CD14-positive monocyte (primary cell): ENCODE measurements around the gene COA5. TPM values are rescaled to one million over a fixed set of nuclear protein-coding genes. Genes with fewer than 3 reads are reported as not detected.

Source experiments
- DNase-seq, 3 donors: peaks; one replicate each; pipeline ENCODE4 v3.0.0-alpha.2; 2011 to 2022
- H2AFZ ChIP-seq: 2 replicates; pipeline ENCODE4 v1.6.0; 2012; ENCODE audit warnings: mild to moderate bottlenecking, low read depth, low read length, inconsistent platforms; ENCODE audit not compliant: insufficient read depth, poor library complexity, severe bottlenecking
- H3K27ac ChIP-seq, 2 donors: 1 replicate in 1 of 2; 2 replicates in 1 of 2; pipeline ENCODE4 v1.5.1; 2012 to 2013; ENCODE audit warnings: low read length in 2 of 2, control low read depth in 1 of 2, inconsistent platforms in 1 of 2, low read depth in 1 of 2, mild to moderate bottlenecking in 1 of 2
- H3K27me3 ChIP-seq, 2 donors: one replicate each; pipeline versions ENCODE4 v1.6.0 to v1.6.1; 2011 to 2013; ENCODE audit warnings: low read length in 2 of 2; ENCODE audit not compliant: control insufficient read depth in 2 of 2, insufficient read depth in 2 of 2
- H3K36me3 ChIP-seq, 2 donors: replicated peaks in 1 of 2; 1 replicate in 1 of 2; 2 replicates in 1 of 2; pipeline versions ENCODE4 v1.5.1 to v1.6.1; 2012 to 2013; ENCODE audit warnings: low read length in 2 of 2, control low read depth in 1 of 2, inconsistent platforms in 1 of 2, mild to moderate bottlenecking in 1 of 2; ENCODE audit not compliant: insufficient read depth in 2 of 2, control insufficient read depth in 1 of 2
- H3K4me1 ChIP-seq, 2 donors: 1 replicate in 1 of 2; 2 replicates in 1 of 2; pipeline versions ENCODE4 v1.5.1 to v1.6.1; 2012 to 2013; ENCODE audit warnings: low read length in 2 of 2, control low read depth in 1 of 2, inconsistent platforms in 1 of 2, mild to moderate bottlenecking in 1 of 2, moderate library complexity in 1 of 2; ENCODE audit not compliant: insufficient read depth in 2 of 2, control insufficient read depth in 1 of 2
- H3K4me2 ChIP-seq: replicated peaks from 2 replicates; pipeline ENCODE3; 2012; ENCODE audit warnings: low read length, moderate library complexity, mild to moderate bottlenecking; ENCODE audit not compliant: poor library complexity, severe bottlenecking; ENCODE audit errors: extremely low read depth
- H3K4me3 ChIP-seq, 3 experiments: fragments of 200-600 bp in 1 of 3; sonication (generic) in 1 of 3; replicated peaks in 1 of 3; 1 replicate in 2 of 3; 2 replicates in 1 of 3; pipeline ENCODE4 v1.5.1; 2011 to 2013; ENCODE audit warnings: low read length in 3 of 3, mild to moderate bottlenecking in 3 of 3, control low read depth in 2 of 3, low read depth in 2 of 3, inconsistent platforms in 1 of 3, moderate library complexity in 1 of 3
- H3K79me2 ChIP-seq: 2 replicates; pipeline ENCODE4 v1.6.0; 2012; ENCODE audit warnings: mild to moderate bottlenecking, control low read depth, inconsistent platforms, low read length, moderate library complexity; ENCODE audit not compliant: insufficient read depth
- H3K9ac ChIP-seq: 2 replicates; pipeline ENCODE4 v1.6.0; 2017; ENCODE audit warnings: low read length, mild to moderate bottlenecking; ENCODE audit not compliant: insufficient read depth, poor library complexity, severe bottlenecking
- H3K9me3 ChIP-seq, 2 donors: replicated peaks in 1 of 2; 1 replicate in 1 of 2; 2 replicates in 1 of 2; pipeline versions ENCODE4 v1.5.1 to v1.6.1; 2012 to 2013; ENCODE audit warnings: low read length in 2 of 2, control low read depth in 1 of 2; ENCODE audit not compliant: control insufficient read depth in 1 of 2, insufficient read depth in 1 of 2
- H4K20me1 ChIP-seq: 2 replicates; pipeline ENCODE4 v1.6.0; 2012; ENCODE audit warnings: mild to moderate bottlenecking, low read length, control low read depth, moderate library complexity; ENCODE audit not compliant: insufficient read depth
- H3K27ac Mint-ChIP-seq, 7 donors: one replicate each; pipeline ENCODE4 v1.8.0; 2020; ENCODE audit warnings: mild to moderate bottlenecking in 7 of 7, mixed read lengths in 7 of 7, moderate library complexity in 6 of 7, inconsistent platforms in 2 of 7
- H3K27me3 Mint-ChIP-seq, 3 donors: one replicate each; pipeline ENCODE4 v1.8.0; 2021 to 2022; ENCODE audit warnings: low read depth in 3 of 3, mild to moderate bottlenecking in 3 of 3, mixed read lengths in 3 of 3, moderate library complexity in 3 of 3, inconsistent platforms in 1 of 3
- H3K36me3 Mint-ChIP-seq, 2 donors: one replicate each; pipeline ENCODE4 v1.8.0; 2020; ENCODE audit warnings: mixed read lengths in 2 of 2, inconsistent platforms in 1 of 2, mild to moderate bottlenecking in 1 of 2
- H3K4me1 Mint-ChIP-seq: one replicate; pipeline ENCODE4 v1.8.0; 2020; ENCODE audit warnings: mild to moderate bottlenecking, mixed read lengths
- H3K4me3 Mint-ChIP-seq, 2 donors: one replicate each; pipeline ENCODE4 v1.8.0; 2020; ENCODE audit warnings: mild to moderate bottlenecking in 2 of 2, mixed read lengths in 2 of 2, moderate library complexity in 1 of 2
- H3K9me3 Mint-ChIP-seq, 7 donors: one replicate each; pipeline ENCODE4 v1.8.0; 2020 to 2022; ENCODE audit warnings: mixed read lengths in 7 of 7, mild to moderate bottlenecking in 6 of 7, moderate library complexity in 6 of 7, inconsistent platforms in 2 of 7
- CTCF ChIP-seq: fragments of 200-600 bp; IDR thresholded peaks from one replicate; pipeline ENCODE4 v1.8.0; 2022; ENCODE audit warnings: antibody characterized with exemption, mild to moderate bottlenecking
- WGBS: methylation state at CpG from one replicate; pipeline ENCODE4 v1.1.5; 2013; ENCODE audit warnings: missing lambda C conversion rate; ENCODE audit not compliant: insufficient coverage; 5-methylcytosine and 5-hydroxymethylcytosine counted together
- intact Hi-C, 2 donors: fragments of 100-400 bp; cut with micrococcal nuclease; formaldehyde crosslinking; loops; one replicate each; pipeline versions ENCODE4 v1.15.0 to v1.15.1; 2023
- polyA plus RNA-seq, 3 donors: library from polyadenylated mRNA; depleted of rRNA in 1 of 3; unstranded in 2 of 3; stranded (reverse) in 1 of 3; fragments of 300-500 nt in 2 of 3; fragments of >200 nt in 1 of 3; fragmentation: Illumina TruSeq in 2 of 3; gene quantifications; 1 replicate in 2 of 3; 2 replicates in 1 of 3; pipeline ENCODE4 v1.2.3, GENCODE V29; 2012 to 2021

The COA5 gene
- polyA plus RNA-seq, 3 donors: 27.3 to 42.9 (median 39.0) TPM

GRCh38 chr2:98615481-98615880, 7.2 kb upstream of the COA5 start:
- Histone ChIP-seq H3K4me1 (peaks cover 3 to 4% of the 10 kb centered on the region in 2 donors), H3K4me3 (no peak overlapping the region), H3K27me3 (no peaks in the 10 kb centered on the region), H3K27ac (no peak overlapping the region), H4K20me1 (peaks cover 6% of the 10 kb centered on the region), H3K9me3 (no peaks in the 10 kb centered on the region), H3K36me3 (peaks cover 75 to 99% of the 10 kb centered on the region in 2 donors), H3K9ac (no peak overlapping the region), H2AFZ (no peak overlapping the region), H3K79me2 (peaks cover 1% of the 10 kb centered on the region), H3K4me2 (no peak overlapping the region)
- no peak for DNase-seq
- H3K4me1 Mint-ChIP-seq: peaks cover 8% of the 10 kb centered on the region
- H3K9me3 Mint-ChIP-seq: no peaks in the 10 kb centered on the region
- peaks cover 80 to 83% of the 10 kb centered on the region in 2 donors for H3K36me3 Mint-ChIP-seq
- H3K27me3 Mint-ChIP-seq: no peaks in the 10 kb centered on the region
- intact Hi-C loops: no loop called here
- no peak overlapping the region for H3K4me3 Mint-ChIP-seq
- peak overlapping the region in 2 of 7 donors; percentile 25 to 26 for H3K27ac Mint-ChIP-seq
- TF ChIP-seq CTCF: no peak
- 98% methylated on average over 5 of the region's 5 CpGs for WGBS

DNA sequence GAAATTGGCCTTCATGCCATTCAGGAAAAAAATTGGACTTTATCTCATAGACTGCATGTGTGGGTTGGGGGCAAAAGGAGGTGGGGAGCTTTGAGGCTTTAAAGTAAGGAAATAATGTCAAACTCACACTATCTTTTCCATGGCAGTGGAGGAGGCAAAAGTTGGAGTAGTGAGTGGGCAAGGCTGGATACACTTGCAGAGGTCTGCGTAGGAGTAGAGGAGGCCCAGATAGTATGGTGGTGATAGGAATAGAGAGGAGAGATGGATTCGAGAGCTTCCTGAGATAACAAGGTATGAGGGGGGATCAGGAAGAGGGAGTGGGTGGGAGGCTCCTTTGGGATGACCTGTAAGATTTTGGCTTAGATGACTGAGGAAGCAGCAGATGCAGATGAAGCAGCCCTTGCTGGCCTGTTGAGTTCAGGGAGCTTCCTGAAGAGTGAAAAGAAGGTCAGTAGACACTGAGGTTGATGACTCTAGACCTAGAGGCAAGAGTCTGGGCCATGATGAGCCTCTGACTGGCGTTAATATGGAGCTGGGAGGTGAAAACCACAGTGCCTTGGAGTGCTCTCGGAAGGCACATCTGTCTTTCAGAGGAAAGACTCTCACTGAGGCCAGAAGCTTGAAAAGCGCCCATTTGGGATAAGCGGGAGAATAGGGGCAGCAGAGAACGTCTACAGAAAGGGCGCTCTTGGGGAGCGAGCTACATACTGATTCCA, 5.9 kb upstream of the COA5 start:
- no peak overlapping the region for H3K27ac ChIP-seq
- no peak for DNase-seq
- H3K4me2 ChIP-seq: no peak overlapping the region
- no peak overlapping the region for H3K9ac ChIP-seq
- H3K4me3 Mint-ChIP-seq: no peak overlapping the region
- H3K4me1 ChIP-seq: peaks cover 15 to 16% of the 10 kb centered on the region in 2 donors
- no peak for TF ChIP-seq CTCF
- H3K4me3 ChIP-seq: no peak overlapping the region
- no peaks in the 10 kb centered on the region for H3K27me3 Mint-ChIP-seq
- H3K79me2 ChIP-seq: peaks cover 14% of the 10 kb centered on the region
- H3K9me3 ChIP-seq: no peaks in the 10 kb centered on the region
- WGBS: 100% methylated on average over 9 of the region's 9 CpGs
- H3K9me3 Mint-ChIP-seq: no peaks in the 10 kb centered on the region
- H3K27ac Mint-ChIP-seq: peak overlapping the region in 1 of 7 donors; percentile 41
- peaks cover 21% of the 10 kb centered on the region for H3K4me1 Mint-ChIP-seq
- peaks cover 6% of the 10 kb centered on the region for H4K20me1 ChIP-seq
- intact Hi-C loops: no loop called here
- peaks cover 71 to 91% of the 10 kb centered on the region in 2 donors for H3K36me3 ChIP-seq
- peaks cover 77 to 82% of the 10 kb centered on the region in 2 donors for H3K36me3 Mint-ChIP-seq
- H2AFZ ChIP-seq: no peak overlapping the region
- H3K27me3 ChIP-seq: no peaks in the 10 kb centered on the region
